HUES6 (cell line): ENCODE results near the gene MS4A18.

ENCODE experiments used
- H3K27ac ChIP-seq: 2 replicates; pipeline ENCODE4 v1.7.0; 2013; ENCODE audit warnings: low read depth, mild to moderate bottlenecking, low read length, inconsistent platforms
- H3K27me3 ChIP-seq: 2 replicates; pipeline ENCODE4 v1.6.1; 2013; ENCODE audit warnings: low read length; ENCODE audit not compliant: control insufficient read depth, insufficient read depth
- H3K36me3 ChIP-seq: 2 replicates; pipeline ENCODE4 v1.6.1; 2013; ENCODE audit warnings: low read length; ENCODE audit not compliant: control insufficient read depth, insufficient read depth
- H3K4me1 ChIP-seq: 2 replicates; pipeline ENCODE4 v1.6.1; 2013; ENCODE audit warnings: low read length; ENCODE audit not compliant: control insufficient read depth, insufficient read depth
- H3K4me3 ChIP-seq: 2 replicates; pipeline ENCODE4 v1.5.1; 2013; ENCODE audit warnings: low read depth, low read length
- H3K9ac ChIP-seq: one replicate; pipeline ENCODE4 v1.6.1; 2013; ENCODE audit warnings: mild to moderate bottlenecking, low read length
- H3K9me3 ChIP-seq: 2 replicates; pipeline ENCODE4 v1.6.1; 2013; ENCODE audit warnings: low read depth, low read length; ENCODE audit not compliant: control insufficient read depth, insufficient read depth

The MS4A18 gene

DNA sequence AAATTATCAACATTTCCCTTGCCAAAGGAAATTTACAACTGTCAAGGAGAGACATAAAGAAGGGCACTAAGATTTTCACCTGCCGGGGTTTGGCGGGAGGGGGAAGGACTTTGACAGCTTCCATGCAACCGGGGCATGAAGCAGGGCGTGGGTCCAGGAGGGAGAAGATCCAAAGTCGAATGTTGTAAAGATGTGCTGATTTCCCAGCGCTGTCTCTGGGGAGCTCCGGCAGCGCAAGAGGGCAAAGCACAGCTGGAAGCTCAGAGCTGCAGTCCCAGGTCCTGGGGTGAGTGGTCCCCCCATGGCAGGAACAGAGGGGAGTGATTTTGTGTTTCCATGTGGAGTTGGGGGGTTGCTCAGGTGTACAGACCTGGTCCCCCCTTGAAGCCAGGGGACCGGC, 60.6 kb downstream of the MS4A18 start, which contains the start of gene MS4A10:
Gene MS4A10, plus strand, starts transcription at position 198 of the 400 bp plus-strand sequence. CDS start 5,003 bp downstream, outside the sequence.
- peaks cover 13% of the 10 kb centered on the region; the same call in 1 of the 2 replicates for H3K9me3 ChIP-seq
- H3K36me3 ChIP-seq, result no peaks in the 10 kb centered on the region
- no peaks in the 10 kb centered on the region; the same call in 1 of the 2 replicates for H3K4me1 ChIP-seq
- H3K27me3 ChIP-seq, result no peaks in the 10 kb centered on the region; the same call in 1 of the 2 replicates
- no peak within 1 kb of the TSS for H3K9ac ChIP-seq
- H3K27ac ChIP-seq, result no peak within 1 kb of the TSS
- no peak within 1 kb of the TSS for H3K4me3 ChIP-seq

DNA sequence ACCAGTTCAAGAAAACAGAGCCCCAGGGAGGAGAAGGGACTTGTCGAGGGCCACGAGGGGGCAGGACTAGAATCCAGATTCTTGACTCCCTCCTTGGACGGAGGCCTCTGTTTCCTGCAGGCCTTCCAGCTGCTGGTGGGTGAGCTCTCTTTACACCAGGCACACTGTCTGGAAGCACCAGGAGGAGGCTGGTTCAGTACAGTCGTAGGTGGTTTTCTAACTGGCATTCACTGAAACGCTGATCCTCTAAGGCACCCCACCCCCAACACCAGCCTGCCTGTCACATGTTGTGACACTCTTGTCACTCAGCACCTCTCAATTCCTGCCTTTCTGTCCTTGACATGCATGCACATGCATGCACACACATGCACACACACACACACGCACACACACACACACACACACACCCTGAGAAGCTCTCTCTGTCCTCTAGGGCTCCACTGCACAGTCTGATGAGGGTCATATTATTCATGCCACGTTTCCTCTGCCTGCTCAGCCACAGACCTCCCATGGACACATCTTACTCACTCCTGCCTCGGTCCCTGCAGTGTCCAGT, 61.4 kb downstream of the MS4A18 start:
- Histone ChIP-seq H3K27ac (no peak overlapping the region), H3K4me3 (no peak overlapping the region), H3K4me1 (no peaks in the 10 kb centered on the region; the same call in 1 of the 2 replicates), H3K27me3 (no peaks in the 10 kb centered on the region; the same call in 1 of the 2 replicates), H3K9ac (no peak overlapping the region), H3K36me3 (no peaks in the 10 kb centered on the region), H3K9me3 (peaks cover 19% of the 10 kb centered on the region)

GRCh38 chr11:60786811-60787567, 62.5 kb downstream of the MS4A18 start:
- Histone ChIP-seq H3K4me3 (no peak overlapping the region), H3K36me3 (no peaks in the 10 kb centered on the region), H3K27ac (no peak overlapping the region), H3K27me3 (no peaks in the 10 kb centered on the region), H3K4me1 (no peaks in the 10 kb centered on the region; the same call in 1 of the 2 replicates), H3K9me3 (peaks cover 30% of the 10 kb centered on the region), H3K9ac (no peak overlapping the region)

DNA sequence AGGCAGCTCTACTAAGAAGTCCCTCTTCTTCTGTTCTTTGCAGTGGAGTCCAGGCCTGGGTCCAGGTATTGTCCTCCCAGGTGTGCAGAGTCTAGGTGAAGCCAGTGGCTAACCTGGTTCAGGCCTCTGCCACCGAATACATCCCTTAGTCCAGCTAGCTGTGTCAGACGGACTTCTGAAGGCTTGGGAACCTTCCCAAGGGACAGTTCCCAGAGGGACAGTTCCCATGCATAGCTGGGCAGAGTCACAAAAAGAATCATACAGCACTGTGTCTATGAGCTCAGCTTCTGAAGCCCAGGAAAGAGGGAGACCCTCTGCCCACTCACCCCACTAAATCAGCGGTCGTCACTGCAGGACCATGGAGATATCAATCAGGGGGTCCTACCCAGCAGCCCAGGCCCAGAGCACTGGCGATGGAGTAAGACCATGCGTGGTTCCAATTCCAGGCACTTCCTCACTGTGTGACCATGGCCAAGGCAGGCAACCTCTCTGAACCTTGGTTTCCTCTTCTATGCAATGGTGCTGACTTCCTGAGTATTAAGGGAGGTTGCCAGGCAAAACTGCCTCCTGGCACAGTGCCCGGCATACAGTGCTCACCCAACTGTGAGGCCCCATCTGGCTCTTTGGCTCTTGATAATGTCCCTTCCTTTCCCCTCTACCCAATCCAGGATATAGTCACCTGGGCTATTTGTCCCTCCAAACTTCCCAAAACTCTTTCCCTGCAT, 64.0 kb downstream of the MS4A18 start:
- H3K9me3 ChIP-seq, result peaks cover 45% of the 10 kb centered on the region
- H3K36me3 ChIP-seq, result no peaks in the 10 kb centered on the region
- H3K9ac ChIP-seq, result no peak overlapping the region
- no peak overlapping the region for H3K4me3 ChIP-seq
- H3K4me1 ChIP-seq, result no peaks in the 10 kb centered on the region; the same call in 1 of the 2 replicates
- H3K27ac ChIP-seq, result no peak overlapping the region
- no peaks in the 10 kb centered on the region; the same call in 1 of the 2 replicates for H3K27me3 ChIP-seq

GRCh38 chr11:60790726-60791125, 66.2 kb downstream of the MS4A18 start:
- Histone ChIP-seq H3K27ac (no peak overlapping the region), H3K9ac (no peak overlapping the region), H3K4me1 (no peaks in the 10 kb centered on the region; the same call in 1 of the 2 replicates), H3K9me3 (peaks cover 46% of the 10 kb centered on the region), H3K36me3 (no peaks in the 10 kb centered on the region), H3K27me3 (no peaks in the 10 kb centered on the region; the same call in 1 of the 2 replicates), H3K4me3 (no peak overlapping the region)

DNA sequence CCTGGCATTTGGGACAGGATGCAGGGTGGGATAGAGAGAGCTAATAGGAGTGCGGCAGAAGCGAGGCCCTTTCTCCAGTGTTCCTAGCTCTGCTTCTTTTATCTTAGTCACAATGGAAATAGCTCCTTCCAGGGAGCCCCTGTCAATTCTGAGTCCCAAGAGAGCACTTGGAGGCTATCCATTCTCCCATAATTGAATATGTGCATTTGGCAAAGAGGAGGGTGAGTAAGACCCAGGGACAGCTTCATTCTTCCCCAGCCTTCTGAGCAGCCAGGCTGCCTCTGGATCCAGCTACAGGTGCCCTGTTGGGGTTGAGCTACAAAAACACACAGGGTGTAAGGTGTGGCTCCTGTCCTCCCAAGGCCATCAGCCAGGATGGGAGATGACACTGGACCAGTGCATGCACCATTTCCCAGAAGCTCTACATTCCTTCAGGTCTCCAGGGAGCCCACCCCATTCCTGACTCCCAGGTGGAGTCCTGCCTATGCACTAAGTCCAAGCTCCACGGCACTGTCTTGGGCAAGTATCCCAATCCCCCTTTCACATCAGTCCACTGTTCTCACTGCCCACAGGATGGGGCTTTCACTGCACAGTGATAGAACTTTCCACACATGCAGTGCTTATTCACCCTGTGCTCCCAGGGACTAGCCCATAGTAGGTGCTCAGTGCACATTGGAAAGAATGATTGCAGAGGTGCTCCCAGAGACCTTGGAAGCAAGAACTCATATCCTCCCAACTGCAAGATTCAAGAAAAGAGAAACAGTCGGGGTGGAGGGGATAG, 66.8 kb downstream of the MS4A18 start:
- no peaks in the 10 kb centered on the region for H3K4me1 ChIP-seq
- no peaks in the 10 kb centered on the region; the same call in 1 of the 2 replicates for H3K27me3 ChIP-seq
- H3K9me3 ChIP-seq, result peaks cover 48% of the 10 kb centered on the region
- no peak overlapping the region for H3K9ac ChIP-seq
- H3K36me3 ChIP-seq, result no peaks in the 10 kb centered on the region
- H3K4me3 ChIP-seq, result no peak overlapping the region
- no peak overlapping the region for H3K27ac ChIP-seq

- Histone ChIP-seq H3K36me3 (no peaks in the 10 kb centered on the region), H3K27ac (no peak overlapping the region), H3K4me1 (no peaks in the 10 kb centered on the region), H3K4me3 (no peak overlapping the region), H3K9me3 (peaks cover 48% of the 10 kb centered on the region), H3K9ac (no peak overlapping the region), H3K27me3 (no peaks in the 10 kb centered on the region; the same call in 1 of the 2 replicates)
Measured at GRCh38 chr11:60792521-60792920, 68.0 kb downstream of the MS4A18 start.
